ENCODE data around the gene SPEF2.

Gene SPEF2, protein sequence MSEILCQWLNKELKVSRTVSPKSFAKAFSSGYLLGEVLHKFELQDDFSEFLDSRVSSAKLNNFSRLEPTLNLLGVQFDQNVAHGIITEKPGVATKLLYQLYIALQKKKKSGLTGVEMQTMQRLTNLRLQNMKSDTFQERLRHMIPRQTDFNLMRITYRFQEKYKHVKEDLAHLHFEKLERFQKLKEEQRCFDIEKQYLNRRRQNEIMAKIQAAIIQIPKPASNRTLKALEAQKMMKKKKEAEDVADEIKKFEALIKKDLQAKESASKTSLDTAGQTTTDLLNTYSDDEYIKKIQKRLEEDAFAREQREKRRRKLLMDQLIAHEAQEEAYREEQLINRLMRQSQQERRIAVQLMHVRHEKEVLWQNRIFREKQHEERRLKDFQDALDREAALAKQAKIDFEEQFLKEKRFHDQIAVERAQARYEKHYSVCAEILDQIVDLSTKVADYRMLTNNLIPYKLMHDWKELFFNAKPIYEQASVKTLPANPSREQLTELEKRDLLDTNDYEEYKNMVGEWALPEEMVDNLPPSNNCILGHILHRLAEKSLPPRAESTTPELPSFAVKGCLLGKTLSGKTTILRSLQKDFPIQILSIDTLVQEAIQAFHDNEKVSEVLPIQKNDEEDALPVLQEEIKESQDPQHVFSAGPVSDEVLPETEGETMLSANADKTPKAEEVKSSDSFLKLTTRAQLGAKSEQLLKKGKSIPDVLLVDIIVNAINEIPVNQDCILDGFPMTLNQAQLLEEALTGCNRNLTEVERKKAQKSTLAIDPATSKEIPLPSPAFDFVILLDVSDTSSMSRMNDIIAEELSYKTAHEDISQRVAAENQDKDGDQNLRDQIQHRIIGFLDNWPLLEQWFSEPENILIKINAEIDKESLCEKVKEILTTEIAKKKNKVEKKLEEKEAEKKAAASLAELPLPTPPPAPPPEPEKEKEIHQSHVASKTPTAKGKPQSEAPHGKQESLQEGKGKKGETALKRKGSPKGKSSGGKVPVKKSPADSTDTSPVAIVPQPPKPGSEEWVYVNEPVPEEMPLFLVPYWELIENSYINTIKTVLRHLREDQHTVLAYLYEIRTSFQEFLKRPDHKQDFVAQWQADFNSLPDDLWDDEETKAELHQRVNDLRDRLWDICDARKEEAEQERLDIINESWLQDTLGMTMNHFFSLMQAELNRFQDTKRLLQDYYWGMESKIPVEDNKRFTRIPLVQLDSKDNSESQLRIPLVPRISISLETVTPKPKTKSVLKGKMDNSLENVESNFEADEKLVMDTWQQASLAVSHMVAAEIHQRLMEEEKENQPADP (N-terminal part only)

DNA sequence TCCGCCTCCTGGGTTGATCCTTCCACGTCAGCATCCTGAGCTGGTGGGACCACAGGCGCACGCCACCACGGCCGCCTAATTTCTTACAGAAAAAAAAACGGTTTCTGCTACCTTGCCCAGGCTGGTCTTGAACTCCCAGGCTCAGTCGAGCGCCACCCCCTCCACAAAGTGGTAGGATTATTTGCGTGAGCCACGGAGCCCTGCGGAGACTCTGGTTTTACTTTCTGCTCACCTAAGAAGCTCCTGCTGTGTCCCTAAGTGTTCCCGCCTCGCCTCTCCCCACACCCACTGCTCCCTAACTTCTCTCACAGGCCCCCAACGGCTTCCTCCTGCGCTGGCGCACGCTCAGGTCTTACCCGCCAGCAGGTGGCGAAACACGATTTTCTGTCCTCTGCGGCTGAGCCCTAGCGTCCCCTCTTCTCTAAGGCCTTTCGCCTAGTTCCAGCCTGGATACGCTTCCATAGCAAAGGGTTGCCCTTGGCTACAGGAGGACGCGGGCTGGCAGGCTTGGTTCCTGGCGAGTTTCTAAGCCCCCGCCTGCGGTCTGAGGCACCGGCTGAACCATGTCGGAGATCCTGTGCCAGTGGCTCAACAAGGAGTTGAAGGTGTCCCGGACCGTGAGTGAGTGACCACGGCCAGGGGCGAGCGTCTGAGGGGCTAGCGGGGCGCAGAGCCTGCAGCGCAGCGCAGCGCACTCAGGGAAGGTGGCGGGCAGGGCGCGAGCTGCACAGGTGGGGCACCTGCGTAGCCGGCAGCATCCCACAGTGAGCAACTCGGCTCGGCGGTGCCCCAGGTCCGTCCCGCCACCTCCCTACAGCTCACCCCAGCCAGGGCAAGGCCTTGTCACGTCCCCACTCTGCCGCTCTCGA, at the start of gene SPEF2:
TSS of gene SPEF2 (plus strand) at position 429 of the 869 bp plus-strand sequence. CDS start at position 564, 135 bp downstream.
- DNase-seq = peak; percentile 72 to 75

DNA sequence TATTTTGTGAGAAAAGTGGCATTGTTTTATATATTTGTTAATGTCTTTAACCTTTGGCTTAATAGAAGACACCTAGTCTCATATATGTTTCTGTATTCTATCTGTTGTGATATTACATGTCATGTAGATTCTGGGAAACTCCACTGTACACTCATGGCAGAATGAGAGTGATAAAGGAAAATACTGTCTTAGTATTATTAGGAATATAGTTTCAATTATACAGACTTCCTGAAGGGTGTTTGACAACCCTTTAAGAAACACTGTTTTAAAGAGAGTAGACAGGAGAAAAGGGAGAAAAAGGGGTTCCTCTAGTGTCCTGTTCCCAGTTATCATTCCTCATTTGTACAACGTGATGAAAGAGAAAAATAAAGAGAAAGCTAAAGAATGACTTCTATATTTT, 42.1 kb upstream of the SPEF2 start:
- DNase-seq = no peak

- DNase-seq = no peak
Measured at GRCh38 chr5:35587419-35587818, 30.2 kb upstream of the SPEF2 start.

GRCh38 chr5:35593338-35593737, 24.3 kb upstream of the SPEF2 start:
- DNase-seq = no peak

GRCh38 chr5:35598707-35599370, 18.8 kb upstream of the SPEF2 start:
- no peak for DNase-seq

DNA sequence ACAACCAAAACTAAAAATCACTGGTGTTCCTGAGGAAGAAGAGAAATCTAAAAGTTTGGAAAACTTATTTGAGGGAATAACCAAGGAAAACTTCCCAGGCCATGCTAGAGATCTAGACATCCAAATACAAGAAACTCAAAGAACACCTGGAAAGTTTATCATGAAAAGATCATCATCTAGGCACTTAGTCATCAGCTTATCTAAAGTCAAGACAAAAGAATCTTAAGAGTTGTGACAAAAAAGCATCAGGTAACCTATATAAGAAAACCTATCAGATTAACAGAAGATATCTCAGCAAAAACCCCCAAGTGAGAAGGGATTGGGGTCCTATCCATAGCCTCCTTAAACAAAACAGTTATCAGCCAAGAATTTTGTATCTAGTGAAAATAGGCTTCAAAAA, 17.1 kb upstream of the SPEF2 start:
- DNase-seq = no peak

- DNase-seq = no peak
Measured at GRCh38 chr5:35608881-35609779, 8.5 kb upstream of the SPEF2 start.

DNA sequence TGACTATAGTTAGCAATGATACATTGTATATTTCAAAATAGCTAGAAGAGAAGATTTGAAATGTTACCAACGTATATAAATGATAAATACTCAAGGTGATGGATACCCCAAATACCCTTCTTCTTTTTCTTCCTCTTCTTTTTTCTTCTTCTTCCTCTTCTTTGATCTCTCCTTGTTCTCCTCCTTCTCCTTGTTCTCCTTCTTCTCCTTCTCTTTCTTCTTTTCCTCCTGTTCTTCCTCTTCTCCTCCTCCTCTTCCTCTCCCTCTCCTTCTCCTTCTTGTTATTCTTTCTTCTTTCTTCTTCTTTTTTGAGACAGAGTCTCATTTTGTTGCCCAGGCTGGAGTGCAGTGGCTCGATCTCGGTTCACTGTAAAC, 616 bp upstream of the SPEF2 start:
- DNase-seq = no peak

DNA sequence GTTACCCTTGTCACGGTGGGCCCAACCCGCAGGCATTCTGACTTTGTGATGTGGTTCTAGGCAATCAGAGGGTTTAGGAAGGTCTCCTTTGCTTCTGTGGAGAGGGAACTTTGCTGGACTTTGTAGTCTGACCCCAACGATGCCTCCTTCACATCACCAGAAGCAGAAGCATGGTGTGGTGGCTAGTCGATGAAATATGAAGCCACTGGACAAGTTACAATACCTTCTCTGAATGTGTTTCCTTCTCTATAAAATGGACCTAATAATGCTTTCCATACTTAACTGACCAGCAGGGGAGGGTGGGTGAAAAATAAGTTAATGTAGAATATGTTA, 607 bp downstream of the SPEF2 start:
- no peak for DNase-seq

DNA sequence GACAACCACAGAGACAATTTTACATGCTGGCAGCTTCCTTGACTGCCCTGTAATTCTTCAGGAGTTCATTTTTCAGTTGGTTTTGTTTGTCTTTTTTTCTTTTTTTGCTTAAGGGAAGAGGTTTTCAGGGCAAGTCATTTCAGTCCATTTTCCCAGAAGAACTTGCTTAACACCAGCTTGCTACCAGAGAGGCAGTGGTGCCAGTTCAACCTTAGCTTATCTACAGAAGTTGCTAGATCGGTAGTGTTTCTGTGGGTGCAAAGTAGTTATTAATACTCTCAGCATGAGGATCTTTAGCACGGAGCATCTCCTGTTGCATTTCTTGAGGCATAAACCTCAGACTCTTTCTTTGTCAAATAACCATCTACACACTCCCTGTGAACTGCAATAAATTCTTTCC, 1.1 kb downstream of the SPEF2 start:
- no peak for DNase-seq

GRCh38 chr5:35622974-35623373, 5.3 kb downstream of the SPEF2 start:
- DNase-seq = no peak

GRCh38 chr5:35623991-35624390, 6.3 kb downstream of the SPEF2 start:
- DNase-seq = no peak

GRCh38 chr5:35626108-35626507, 8.4 kb downstream of the SPEF2 start:
- no peak for DNase-seq

DNA sequence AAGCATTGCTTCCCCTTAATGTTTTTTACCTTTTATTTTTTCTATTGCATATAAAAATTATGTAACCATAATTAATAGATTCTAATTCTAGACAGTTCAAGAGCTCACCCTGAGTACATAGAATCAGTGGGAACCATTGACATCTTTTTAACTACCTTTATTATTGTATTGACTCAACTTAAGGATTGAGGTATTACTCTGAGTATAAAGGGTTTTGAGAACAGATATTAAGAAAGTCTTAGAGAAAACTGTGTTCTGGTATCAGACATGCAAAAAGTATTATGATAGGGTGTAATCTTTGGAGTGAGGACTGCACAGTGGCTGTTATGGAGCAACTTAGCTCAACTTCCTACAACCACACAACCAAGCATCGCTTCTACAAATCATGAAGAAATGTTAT, 8.9 kb downstream of the SPEF2 start:
- no peak for DNase-seq

- no peak for DNase-seq
Measured at GRCh38 chr5:35634326-35634725, 16.7 kb downstream of the SPEF2 start.

- no peak for DNase-seq
Measured at GRCh38 chr5:35640623-35641022, 23.0 kb downstream of the SPEF2 start.

- DNase-seq = no peak
Measured at GRCh38 chr5:35644543-35644942, 26.9 kb downstream of the SPEF2 start.

DNA sequence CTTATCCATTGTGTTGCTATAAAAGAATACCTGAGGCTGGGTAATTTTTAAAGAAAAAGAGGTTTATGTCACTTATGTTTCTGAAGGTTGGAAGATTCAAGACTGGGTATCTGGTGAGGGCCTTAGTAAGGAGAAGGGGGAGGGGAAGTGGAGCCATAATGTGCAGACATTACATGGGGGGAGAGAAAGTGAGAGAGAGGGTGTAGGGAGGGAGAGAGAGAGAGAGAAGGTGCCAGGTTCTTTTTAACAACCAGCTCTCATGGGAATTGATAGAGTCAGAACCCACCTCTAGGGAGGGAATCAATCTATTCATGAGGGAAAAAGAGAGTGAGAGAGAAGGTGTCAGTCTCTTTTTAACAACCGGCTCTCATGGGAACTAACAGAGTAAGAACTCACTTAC, 29.5 kb downstream of the SPEF2 start:
- no peak for DNase-seq

DNA sequence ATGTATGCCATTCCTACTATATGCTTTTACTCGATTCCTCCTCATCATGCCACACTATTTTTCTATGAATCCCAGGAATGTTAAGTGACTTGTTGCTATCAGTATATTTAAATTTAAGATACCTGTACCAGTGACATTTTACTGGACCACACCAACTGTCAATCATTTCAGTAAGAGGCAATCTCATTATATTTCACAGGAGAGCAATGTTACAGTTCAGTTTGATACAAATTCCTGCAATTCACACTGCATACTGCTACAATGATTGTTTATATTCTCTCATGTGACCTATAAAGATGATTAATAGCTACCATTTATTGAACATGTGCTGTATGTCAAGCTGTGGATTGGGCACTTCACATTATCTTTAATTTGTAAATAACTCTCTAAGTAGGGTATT, 30.0 kb downstream of the SPEF2 start:
- DNase-seq = no peak

DNA sequence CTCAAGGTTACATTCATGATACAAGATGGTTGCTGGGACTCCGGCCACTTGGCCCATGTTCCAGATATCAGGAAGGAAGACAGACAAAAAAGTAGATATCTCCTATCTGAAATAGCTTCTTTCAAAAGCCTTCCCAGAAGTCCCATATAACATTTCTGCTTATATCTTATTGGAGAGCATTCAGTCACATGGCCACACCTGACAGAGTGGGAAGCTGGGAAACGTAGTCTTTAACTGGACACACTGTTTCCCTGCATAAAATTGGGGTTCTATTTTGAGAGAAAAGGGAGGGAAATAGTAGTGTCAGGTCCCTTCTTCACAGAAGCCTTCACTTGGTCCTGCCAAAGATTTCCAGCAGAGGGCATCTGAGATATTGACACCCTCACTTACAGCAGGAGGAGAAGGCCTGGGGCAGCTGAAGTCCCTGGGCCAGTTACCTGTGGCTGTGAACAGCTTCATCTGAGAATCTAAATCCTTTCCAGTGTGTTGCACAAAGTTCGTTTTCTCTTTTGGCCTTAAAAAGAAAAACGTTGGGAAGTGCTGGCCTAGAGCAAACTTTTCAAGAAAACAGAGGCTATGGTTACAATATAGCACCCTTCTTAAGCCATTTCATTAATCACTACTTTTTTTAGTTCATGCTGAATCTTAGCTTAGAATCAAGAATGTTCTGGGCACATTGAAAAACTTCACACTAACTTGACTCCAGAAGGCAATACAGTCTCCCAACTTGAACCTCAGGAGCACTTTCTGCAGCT, 33.5 kb downstream of the SPEF2 start:
- peak; percentile 39 to 46 for DNase-seq
